WERI-Rb-1 (cell line): ENCODE data around the gene ADA.

Source experiments
- DNase-seq: peaks from one replicate; pipeline ENCODE4 v3.0.0-alpha.2; 2020
- H3K27ac ChIP-seq: fragments of 250-450 bp; sonication (Bioruptor Pico); 2 replicates; pipeline ENCODE4 v1.5.1; 2020; ENCODE audit warnings: mild to moderate bottlenecking, moderate library complexity
- H3K27me3 ChIP-seq: fragments of 250-450 bp; sonication (Bioruptor Pico); 2 replicates; pipeline ENCODE4 v1.5.1; 2021; ENCODE audit warnings: mild to moderate bottlenecking, low read depth, moderate library complexity; ENCODE audit not compliant: insufficient read depth, severe bottlenecking
- H3K36me3 ChIP-seq: fragments of 250-450 bp; sonication (Bioruptor Pico); 2 replicates; pipeline ENCODE4 v1.5.1; 2020; ENCODE audit warnings: mild to moderate bottlenecking, moderate library complexity
- H3K4me3 ChIP-seq: 2 replicates; pipeline ENCODE4 v1.5.1; 2011; ENCODE audit warnings: low read depth, mild to moderate bottlenecking, control low read depth, low read length
- H3K9me3 ChIP-seq: fragments of 250-450 bp; sonication (Bioruptor Pico); 2 replicates; pipeline ENCODE4 v1.5.1; 2021; ENCODE audit warnings: mild to moderate bottlenecking, moderate library complexity; ENCODE audit not compliant: severe bottlenecking
- CTCF ChIP-seq: IDR thresholded peaks from 2 replicates; pipeline ENCODE4 v1.5.1; 2011; ENCODE audit warnings: low read depth, mild to moderate bottlenecking, control low read depth, inconsistent platforms, low read length

Gene ADA

GRCh38 chr20:44618318-44618731, 33.2 kb downstream of the ADA start:
- Histone ChIP-seq H3K4me3 (no peak overlapping the region), H3K27me3 (no peaks in the 10 kb centered on the region), H3K9me3 (no peaks in the 10 kb centered on the region), H3K36me3 (peaks cover 41% of the 10 kb centered on the region), H3K27ac (no peak overlapping the region)
- no peak for TF ChIP-seq CTCF
- no peak for DNase-seq

GRCh38 chr20:44616604-44616964, 34.9 kb downstream of the ADA start:
- no peak for DNase-seq
- Histone ChIP-seq H3K27ac (no peak overlapping the region), H3K4me3 (no peak overlapping the region), H3K9me3 (no peaks in the 10 kb centered on the region), H3K27me3 (no peaks in the 10 kb centered on the region), H3K36me3 (peaks cover 27% of the 10 kb centered on the region)
- TF ChIP-seq CTCF = no peak

- no peaks in the 10 kb centered on the region for H3K9me3 ChIP-seq
- H3K36me3 ChIP-seq = peaks cover 24% of the 10 kb centered on the region
- DNase-seq = no peak
- H3K27me3 ChIP-seq = no peaks in the 10 kb centered on the region
- no peak for TF ChIP-seq CTCF
- no peak overlapping the region for H3K27ac ChIP-seq
- no peak overlapping the region for H3K4me3 ChIP-seq
Observed at GRCh38 chr20:44615876-44616603, 35.5 kb downstream of the ADA start.

- TF ChIP-seq CTCF = no peak
- Histone ChIP-seq H3K27me3 (no peaks in the 10 kb centered on the region), H3K9me3 (no peaks in the 10 kb centered on the region), H3K36me3 (peaks cover 17% of the 10 kb centered on the region), H3K4me3 (no peak overlapping the region), H3K27ac (no peak overlapping the region)
- DNase-seq = no peak
Observed at GRCh38 chr20:44615169-44615791, 36.2 kb downstream of the ADA start.

DNA sequence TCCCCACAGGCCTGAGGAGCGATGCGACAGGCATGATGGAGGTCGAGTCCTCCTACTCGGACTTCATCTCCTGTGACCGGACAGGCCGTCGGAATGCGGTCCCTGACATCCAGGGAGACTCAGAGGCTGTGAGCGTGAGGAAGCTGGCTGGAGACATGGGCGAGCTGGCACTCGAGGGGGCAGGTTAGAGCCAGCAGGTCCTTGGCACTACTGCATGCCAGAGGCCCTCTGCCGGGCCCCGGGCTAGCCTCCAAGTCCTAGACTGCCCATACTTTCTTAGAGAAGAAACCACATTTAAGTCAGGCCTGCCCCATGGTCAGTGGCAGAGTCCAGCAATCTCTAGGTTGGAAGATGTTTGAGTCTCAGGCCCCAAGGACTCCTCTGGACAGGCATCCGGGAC, 37.0 kb downstream of the ADA start:
- Histone ChIP-seq H3K36me3 (peaks cover 11% of the 10 kb centered on the region), H3K27me3 (no peaks in the 10 kb centered on the region), H3K9me3 (no peaks in the 10 kb centered on the region), H3K27ac (no peak overlapping the region), H3K4me3 (no peak overlapping the region)
- no peak for DNase-seq
- TF ChIP-seq CTCF = no peak

DNA sequence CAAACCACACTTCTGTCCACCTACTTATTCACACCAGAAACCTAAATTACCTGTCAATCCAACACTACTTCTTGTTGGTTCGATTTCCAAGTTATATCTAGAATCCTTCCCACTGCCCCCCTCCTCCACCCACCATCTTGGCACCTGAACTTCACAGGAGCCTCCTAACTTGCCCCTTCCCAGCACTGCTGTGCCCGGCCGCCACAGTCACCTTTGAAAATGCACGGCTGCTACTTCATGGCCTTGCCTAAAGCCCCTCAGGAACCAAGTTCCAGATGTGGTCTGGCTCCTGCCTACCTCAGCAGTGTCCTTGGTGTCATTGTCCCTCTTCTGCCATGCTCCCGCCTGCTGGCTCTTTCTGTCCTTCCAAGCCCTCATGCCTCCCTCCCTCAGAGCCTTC, 37.9 kb downstream of the ADA start:
- Histone ChIP-seq H3K4me3 (no peak overlapping the region), H3K9me3 (no peaks in the 10 kb centered on the region), H3K27me3 (no peaks in the 10 kb centered on the region), H3K27ac (no peak overlapping the region), H3K36me3 (peaks cover 9% of the 10 kb centered on the region; the same call in 1 of the 2 replicates)
- no peak for DNase-seq
- TF ChIP-seq CTCF = no peak
